ENCODE results near the gene IGF2BP2.

IGF2BP2 gene

DNA sequence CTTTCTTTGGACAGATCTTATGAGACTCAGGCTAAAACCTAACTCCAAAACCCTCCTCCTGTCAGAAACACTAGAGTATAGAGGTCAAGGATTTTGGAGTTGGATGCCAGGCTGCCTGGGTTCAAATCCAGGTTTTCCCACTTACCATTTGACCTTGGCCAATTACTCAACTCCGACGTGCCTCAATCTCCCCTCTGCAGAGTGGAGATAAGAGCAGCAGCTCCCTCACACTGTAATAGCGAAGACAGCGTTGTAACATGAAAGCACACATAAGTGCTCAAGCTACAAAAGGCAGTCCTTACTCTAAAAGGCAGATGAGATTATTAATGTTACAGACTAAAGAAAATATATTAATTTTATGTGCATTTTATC lies 90.1 kb downstream of the IGF2BP2 start:
- in situ Hi-C loops (cut with MboI; ENCODE audit: low pct_unique_long_range_greater_than_20kb, low sequenced_read_pairs, unreplicated experiment) = no loop called here
- TF ChIP-seq, protein P1, sequence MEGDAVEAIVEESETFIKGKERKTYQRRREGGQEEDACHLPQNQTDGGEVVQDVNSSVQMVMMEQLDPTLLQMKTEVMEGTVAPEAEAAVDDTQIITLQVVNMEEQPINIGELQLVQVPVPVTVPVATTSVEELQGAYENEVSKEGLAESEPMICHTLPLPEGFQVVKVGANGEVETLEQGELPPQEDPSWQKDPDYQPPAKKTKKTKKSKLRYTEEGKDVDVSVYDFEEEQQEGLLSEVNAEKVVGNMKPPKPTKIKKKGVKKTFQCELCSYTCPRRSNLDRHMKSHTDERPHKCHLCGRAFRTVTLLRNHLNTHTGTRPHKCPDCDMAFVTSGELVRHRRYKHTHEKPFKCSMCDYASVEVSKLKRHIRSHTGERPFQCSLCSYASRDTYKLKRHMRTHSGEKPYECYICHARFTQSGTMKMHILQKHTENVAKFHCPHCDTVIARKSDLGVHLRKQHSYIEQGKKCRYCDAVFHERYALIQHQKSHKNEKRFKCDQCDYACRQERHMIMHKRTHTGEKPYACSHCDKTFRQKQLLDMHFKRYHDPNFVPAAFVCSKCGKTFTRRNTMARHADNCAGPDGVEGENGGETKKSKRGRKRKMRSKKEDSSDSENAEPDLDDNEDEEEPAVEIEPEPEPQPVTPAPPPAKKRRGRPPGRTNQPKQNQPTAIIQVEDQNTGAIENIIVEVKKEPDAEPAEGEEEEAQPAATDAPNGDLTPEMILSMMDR (IDR thresholded peaks at IDR 0.05; ENCODE audit: extremely low read depth, insufficient read depth, missing control alignments) = no peak
- no peak for DNase-seq (ENCODE audit: low spot score)

DNA sequence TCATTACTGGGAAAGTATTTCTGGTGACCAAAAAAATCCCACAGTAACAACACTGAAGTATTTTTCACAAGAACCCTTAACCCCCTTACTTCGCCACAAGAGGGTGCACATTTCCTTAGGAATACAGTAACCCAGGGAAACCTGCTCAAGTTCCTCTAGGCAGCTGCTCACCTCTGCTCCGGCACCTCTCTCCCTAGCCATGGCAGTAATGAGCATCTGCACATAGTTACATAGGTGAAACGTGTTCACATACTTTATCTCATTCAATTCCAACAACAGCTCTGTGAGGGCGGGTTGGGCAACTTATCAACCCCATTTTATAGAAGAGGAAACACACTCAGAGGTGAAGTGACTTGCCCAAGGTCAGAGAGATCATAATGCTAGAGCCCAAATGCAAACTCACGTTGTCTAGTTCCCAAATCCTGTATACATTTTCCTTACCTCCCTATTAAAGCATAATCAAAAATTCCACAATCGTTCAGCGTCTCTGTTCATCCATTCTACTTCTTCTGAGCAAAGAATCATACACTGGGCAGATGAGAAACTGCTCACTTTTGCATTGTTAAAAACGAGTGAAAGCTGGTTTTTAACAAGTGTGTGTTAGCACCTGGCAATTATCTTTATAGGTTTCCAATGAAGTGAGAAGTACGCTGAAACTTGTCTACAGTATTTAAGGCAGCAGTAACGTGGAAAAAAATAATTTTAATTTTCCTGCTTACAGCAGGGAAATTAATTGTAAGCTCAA lies 90.7 kb downstream of the IGF2BP2 start:
- DNase-seq (ENCODE audit: low spot score) = peak; percentile 61
- TF ChIP-seq, protein P1 (IDR thresholded peaks at IDR 0.05; ENCODE audit: extremely low read depth, insufficient read depth, missing control alignments) = peak; percentile 53
- in situ Hi-C loops (cut with MboI; ENCODE audit: low pct_unique_long_range_greater_than_20kb, low sequenced_read_pairs, unreplicated experiment) = no loop called here

DNA sequence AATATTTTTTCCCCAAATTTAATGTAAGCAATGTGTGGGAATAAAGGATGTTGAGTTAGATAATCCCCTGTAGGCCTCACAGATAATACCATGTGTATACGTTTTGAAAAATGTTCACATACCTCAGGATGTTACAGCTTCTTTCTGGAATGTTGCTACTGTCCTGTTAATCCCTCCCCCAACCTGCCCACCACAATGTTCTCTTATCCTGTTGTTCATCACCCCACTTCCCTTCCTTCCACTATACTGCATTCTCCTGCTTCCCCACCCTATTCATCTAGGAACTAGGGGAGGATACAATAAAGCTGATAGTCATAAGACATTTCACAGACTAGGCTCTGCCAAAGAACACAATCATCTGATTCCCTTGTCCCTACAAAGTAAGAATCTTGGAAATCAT lies 92.1 kb downstream of the IGF2BP2 start:
- no peak for DNase-seq (ENCODE audit: low spot score)
- TF ChIP-seq, protein P1 (IDR thresholded peaks at IDR 0.05; ENCODE audit: extremely low read depth, insufficient read depth, missing control alignments) = no peak
- in situ Hi-C loops (cut with MboI; ENCODE audit: low pct_unique_long_range_greater_than_20kb, low sequenced_read_pairs, unreplicated experiment) = no loop called here

DNA sequence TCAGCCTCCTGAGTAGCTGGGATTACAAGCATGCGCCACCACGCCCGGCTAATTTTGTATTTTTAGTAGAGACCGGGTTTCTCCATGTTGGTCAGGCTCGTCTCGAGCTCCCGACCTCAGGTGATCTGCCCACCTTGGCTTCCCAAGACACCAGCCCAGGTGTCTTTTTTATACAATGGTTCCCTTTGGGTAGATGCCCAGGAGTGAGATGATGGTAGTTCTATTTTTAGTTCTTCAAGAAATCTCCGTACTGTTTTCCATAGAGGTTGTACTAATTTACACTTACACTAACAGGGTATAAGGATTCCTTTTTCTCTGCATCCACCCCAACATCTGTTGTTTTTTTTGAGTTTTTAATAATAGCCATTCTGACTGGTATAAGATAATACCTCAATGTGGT lies 94.3 kb downstream of the IGF2BP2 start:
- TF ChIP-seq, protein P1 (IDR thresholded peaks at IDR 0.05; ENCODE audit: extremely low read depth, insufficient read depth, missing control alignments) = no peak
- no peak for DNase-seq (ENCODE audit: low spot score)
- in situ Hi-C loops (cut with MboI; ENCODE audit: low pct_unique_long_range_greater_than_20kb, low sequenced_read_pairs, unreplicated experiment) = no loop called here

DNA sequence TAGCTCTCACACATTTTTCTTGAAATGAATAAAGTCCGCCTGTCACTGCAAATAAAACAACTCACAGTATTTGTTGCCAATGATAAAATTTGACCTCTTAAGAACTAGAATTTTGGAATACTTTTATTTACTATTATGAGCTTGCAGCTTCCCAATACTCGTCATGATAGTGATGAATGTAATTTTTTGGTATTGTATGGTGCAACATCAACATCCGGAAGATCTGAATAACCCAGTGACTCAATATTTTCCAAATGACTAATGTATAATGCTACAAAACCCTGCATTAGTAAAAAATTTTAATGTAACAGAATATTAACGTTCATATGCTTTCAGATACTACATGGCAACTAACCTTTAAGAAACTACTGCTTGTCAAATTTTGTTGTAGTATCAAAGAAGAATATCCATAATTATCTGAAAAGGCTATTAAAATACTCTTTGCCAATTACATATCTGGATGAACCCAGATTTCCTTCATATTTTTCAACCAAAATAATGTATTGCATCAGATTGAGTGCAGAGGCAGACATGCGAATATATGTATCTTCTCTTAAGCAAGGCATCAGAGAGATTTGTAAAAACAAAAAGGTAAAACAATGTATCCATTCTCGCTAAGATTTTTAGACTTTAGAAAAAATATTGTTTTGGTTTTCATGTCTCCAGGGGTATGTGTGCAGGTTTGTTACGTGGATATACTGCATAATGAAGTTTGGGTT lies 95.3 kb downstream of the IGF2BP2 start:
- DNase-seq (ENCODE audit: low spot score) = no peak
- TF ChIP-seq, protein P1 (IDR thresholded peaks at IDR 0.05; ENCODE audit: extremely low read depth, insufficient read depth, missing control alignments) = no peak
- in situ Hi-C loops (cut with MboI; ENCODE audit: low pct_unique_long_range_greater_than_20kb, low sequenced_read_pairs, unreplicated experiment) = no loop called here

DNA sequence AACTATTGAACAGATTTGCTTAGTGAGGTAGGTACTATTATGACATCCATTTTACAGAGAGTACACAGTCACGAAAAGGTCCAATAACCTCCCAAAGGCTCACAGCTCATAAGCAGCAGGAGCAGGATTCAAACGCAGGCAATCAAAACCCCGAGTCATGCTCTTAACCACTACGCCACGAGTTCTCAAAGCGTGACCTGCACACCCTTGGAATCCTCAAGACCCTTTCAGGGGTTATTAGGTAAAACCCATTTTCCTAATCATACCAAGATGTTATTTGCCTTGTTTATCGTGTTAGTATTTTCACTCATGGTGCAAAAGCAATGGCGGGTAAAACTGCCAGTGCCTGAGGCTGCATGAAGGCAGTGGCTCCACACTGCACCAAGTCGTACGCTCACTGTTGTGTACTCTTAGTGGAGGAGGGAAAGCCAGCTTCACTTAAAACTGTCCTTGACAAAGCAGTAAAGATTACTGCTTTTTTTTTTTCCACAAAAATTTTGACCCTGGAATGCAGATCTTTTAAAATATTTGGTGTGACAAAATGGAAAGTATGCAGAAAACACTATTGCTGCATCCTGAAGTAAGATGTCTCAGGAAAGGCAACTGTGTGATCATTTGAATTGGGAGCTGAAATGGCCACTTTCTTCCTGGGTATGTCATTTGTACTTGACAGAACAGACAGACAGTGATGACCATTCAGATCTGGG lies 96.1 kb downstream of the IGF2BP2 start:
- in situ Hi-C loops (cut with MboI; ENCODE audit: low pct_unique_long_range_greater_than_20kb, low sequenced_read_pairs, unreplicated experiment) = no loop called here
- TF ChIP-seq, protein P1 (IDR thresholded peaks at IDR 0.05; ENCODE audit: extremely low read depth, insufficient read depth, missing control alignments) = no peak

More for the DNA sequence above, 96.1 kb downstream of the IGF2BP2 start:
- no peak for DNase-seq (ENCODE audit: low spot score)

Measured in GM13977 (cell line).